GM18873 (cell line): Measurements from ENCODE around the gene CARD14.
"Not testable (repeated sequence)": the region's sequence is repeated elsewhere in the genome, so short reads cannot be mapped to it uniquely, and the experiment has no call there.

Source experiments
- ATAC-seq: cut with Tn5 transposase; IDR thresholded peaks from one replicate; pipeline ENCODE4 v1.9.1; 2021; ENCODE audit warnings: mild to moderate bottlenecking, moderate library complexity, moderate number of reproducible peaks; ENCODE audit not compliant: unreplicated experiment, low FRiP score

CARD14 gene

DNA sequence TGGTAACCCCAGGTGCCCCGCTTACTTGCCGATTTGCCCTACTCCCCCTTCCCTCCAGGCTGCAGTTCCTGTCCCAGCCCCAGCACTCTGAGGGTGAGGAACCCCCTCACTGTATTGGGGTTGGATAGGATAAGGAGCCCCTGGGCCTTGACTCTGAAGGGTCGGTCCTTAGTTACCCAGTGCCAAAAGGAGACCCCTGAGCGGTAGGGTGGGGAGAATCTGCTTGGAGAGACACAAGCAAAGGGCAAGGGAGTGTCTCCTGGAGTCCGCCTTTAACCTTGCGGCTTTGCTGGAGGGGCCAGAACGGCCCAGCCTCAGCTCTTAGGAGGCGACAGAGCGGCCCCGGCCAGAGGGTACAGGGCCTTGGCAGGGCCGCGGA lies 13.0 kb downstream of the CARD14 start:
- no peak for ATAC-seq

DNA sequence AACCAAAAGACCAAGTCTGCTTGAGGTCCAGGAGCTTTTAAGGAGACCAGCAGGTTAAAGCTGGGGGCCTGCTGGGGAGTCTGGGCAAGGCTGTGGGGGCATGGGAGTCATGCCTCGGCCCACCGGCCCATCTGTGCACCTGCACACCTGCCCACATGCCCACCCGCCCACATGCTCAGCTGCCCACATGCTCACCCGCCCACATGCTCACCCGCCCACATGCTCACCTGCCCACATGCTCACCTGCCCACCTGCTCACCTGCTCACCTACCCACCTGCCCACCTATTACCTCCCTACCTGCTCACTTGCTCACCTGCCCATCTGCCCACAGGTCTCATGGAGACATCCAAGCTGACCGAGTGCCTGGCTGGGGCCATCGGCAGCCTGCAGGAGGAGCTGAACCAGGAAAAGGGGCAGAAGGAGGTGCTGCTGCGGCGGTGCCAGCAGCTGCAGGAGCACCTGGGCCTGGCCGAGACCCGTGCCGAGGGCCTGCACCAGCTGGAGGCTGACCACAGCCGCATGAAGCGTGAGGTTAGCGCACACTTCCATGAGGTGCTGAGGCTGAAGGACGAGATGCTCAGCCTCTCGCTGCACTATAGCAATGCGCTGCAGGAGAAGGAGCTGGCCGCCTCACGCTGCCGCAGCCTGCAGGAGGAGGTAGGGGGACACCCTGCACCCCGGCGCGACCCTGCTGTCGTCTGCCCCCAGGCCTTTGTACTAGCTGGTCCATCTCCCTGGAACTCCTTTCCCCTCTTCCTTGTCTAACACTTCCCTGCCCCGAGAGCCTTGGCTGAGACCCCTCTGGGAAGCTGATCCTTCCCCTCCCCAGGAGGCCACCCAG lies 14.0 kb downstream of the CARD14 start:
- no peak for ATAC-seq

DNA sequence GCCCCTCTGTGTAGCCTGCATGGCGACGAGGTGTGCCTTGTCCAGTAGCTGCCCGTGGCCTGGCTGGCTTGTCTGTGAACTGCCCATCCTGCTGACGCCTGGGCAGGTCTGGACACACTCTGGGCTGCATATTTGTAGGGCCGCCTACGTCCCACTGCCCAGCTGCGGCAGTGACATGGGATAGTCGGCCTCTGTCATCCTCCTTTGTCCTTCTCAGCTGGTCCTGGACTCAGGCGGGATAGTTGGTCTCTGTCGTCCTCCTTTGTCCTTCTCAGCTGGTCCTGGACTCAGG lies 14.5 kb downstream of the CARD14 start:
- ATAC-seq = no peak

DNA sequence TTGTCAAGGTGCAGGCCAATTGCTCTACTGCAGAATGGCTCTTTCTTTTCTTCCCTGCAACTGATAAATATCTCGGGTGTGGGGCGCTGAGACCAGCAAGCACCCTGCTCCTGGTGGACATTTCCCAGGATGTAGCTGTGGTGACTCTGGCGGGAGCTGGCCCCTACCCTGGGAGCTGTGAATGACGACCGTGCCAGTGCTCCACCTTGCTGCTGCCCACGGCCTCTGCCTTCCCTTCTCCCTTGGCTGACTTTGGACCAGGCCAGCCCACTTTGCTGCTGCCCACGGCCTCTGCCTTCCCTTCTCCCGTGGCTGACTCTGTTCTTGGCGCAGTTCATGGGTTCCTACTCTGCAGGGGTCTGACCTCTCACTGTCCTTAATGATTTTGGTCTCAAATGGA lies 16.1 kb downstream of the CARD14 start:
- ATAC-seq = no peak

DNA sequence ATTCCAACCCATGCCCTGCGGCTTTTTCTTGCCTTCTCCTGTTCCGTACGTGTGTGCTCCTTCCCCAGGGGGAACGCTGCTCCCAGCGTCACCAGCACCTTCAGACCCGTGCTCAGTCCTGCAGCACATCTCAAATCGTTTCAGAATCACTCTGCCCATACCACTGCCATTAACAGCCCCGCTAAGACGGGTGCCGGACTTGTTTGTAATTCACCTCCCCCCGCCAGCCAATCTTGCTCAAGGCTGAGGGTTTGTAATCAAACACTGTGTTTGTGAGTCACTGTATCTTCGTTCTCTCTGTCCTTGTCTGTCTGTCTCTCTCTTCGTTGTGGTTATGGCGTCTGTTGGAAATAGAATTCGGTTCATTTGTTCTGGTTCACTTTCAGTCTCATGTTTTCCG lies 17.3 kb downstream of the CARD14 start:
- ATAC-seq = no peak

DNA sequence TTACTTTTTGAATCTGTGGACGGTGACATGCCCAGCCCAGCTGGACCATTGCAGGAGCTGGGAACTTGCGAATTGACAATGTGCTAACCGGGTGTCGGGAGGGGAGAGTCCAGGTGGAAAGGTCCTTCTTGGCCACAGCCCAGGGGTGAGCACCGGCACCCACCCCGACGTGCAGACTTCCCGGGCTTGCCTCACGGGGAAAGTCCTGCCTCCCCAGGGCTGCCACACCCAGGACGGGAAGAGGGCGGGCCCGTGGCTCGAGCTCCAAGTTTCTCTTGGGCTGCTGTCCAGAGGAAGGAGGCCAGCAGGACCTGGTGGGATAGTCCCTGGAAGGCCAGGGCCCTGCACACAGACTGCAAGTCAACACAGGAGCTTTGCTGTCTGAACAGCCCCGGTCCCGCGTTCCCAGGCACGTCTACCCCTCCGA lies 17.7 kb downstream of the CARD14 start:
- no peak for ATAC-seq

DNA sequence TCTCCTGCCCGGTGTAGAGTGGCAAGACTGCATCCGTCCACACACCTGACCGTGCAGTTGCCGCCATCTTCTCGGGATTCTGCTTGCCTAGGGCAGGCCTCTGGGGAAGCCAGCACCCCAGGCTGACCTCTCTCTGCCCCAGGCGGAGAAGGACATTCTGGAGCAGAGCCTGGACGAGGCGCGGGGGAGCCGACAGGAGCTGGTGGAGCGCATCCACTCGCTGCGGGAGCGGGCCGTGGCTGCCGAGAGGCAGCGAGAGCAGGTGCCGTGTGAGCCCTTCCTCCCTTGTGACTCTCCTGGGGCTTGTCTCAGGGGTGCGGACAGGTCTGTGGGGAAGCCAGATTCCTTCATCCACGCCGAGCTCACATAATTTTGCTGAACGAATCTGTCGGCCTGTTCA lies 19.8 kb downstream of the CARD14 start:
- no peak for ATAC-seq

DNA sequence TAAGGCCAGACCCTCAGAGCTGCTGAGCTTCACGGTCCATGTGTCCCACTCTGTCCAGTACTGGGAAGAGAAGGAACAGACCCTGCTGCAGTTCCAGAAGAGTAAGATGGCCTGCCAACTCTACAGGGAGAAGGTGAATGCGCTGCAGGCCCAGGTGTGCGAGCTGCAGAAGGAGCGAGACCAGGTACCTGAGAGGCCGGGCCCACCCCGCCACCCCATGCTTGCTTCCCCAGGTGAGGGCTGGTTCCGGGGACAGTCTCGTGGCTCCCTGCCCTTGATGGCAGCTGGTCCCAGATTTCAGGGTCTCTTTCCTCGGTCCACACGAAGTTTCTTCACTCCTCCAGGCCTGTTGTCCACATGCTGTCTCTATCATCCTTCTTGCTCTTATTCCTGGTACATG lies 20.9 kb downstream of the CARD14 start:
- no peak for ATAC-seq

DNA sequence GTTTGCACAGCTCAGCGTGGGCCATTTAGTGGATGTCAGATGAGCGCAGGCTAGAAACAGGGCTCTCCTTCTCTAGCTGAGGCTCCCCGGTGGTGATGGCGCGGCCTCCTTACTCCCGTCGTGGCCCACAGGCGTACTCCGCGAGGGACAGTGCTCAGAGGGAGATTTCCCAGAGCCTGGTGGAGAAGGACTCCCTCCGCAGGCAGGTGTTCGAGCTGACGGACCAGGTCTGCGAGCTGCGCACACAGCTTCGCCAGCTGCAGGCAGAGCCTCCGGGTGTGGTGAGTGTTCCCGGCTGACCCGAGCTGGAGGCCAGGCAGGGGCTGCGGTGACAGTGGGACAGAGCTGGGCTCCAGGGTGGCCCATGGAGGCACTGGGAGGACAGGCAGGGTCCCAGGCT lies 21.4 kb downstream of the CARD14 start:
- ATAC-seq = no peak

DNA sequence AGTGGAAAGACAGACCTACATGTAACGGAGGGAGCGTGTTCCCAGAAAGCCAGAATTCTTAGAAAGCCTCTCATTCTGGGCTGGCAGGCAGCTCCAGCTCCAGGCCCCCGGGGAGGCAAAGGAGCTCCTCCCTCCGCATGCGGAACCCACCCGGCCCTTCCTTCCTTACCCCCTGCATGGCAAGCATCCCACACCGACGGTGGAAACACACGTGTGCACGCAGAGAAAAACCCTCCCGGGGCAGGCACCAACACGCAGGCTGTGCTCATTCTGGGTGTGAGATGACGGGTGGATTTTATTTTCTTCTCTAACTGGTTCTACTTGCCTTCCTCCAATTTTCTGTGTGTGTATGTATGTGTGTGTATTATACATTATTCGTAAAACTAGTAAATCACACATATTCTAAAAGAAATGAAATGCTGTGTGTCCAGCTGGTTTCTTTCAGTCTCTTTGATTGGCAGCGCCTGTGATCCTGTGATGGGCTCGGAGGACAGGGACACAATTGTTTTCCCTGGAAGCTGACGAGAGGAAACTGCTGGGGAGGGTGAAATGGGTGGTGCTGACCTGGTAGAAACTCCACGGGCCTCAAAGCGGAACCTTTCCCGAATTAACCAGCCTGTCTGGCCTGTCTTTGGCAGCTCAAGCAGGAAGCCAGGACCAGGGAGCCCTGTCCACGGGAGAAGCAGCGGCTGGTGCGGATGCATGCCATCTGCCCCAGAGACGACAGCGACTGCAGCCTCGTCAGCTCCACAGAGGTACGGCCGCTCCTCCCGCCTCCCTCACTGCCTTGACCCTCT lies 22.2 kb downstream of the CARD14 start:
- no peak for ATAC-seq

DNA sequence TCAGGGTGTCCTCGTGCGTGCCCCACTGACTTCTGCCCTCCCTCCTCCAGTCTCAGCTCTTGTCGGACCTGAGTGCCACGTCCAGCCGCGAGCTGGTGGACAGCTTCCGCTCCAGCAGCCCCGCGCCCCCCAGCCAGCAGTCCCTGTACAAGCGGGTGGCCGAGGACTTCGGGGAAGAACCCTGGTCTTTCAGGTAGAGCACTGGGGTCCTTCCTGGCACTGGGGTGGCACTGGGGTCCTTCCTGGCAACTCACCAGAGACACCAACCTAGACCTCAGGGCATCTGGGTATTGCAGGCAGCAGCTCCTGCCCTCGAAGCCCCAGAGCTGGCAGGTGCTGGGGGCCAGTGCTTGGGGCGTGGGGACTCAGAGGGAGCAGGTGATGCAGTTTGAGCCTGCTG lies 25.3 kb downstream of the CARD14 start:
- no peak for ATAC-seq

DNA sequence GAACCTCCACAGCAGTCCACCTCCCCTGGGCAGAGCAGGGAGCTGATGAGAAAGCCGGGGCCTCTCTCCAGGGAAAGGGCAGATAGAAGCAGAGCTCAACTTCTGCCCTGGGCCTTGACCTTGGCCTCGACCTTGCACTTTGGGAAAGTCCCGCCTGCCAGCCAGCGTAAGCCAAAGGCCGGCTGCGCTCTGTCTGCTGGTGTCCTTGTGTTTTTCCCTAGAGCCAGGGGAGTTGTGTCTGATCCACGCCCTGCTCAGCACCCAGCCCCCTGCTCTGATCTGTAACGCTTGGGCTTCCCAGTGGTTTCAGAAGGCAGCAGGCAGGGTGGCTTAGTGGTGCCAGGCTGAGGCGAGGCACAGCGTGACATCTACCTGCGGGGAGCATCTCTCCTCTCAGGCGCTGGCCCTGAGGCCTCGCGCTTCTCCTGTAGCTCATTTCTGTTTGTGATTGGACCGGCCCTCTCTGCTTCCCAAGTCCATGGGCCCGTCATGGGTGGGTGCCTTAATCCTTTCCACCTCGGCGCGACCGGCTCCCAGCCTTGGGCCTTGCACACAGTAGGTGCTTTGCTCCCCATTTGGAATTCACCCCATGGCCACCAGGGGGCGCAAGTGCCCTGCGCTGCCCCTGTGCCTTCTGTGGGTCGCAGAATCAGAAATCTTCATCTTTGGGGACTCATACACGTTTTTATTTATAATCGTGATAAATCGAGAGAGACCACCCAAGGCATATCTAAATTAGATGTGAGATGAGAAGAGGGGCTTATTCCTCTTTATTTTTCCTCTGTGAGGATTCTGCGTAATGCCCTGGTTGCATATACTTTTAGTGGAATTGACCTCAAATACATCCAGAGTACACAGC lies 26.1 kb downstream of the CARD14 start:
- no peak for ATAC-seq

DNA sequence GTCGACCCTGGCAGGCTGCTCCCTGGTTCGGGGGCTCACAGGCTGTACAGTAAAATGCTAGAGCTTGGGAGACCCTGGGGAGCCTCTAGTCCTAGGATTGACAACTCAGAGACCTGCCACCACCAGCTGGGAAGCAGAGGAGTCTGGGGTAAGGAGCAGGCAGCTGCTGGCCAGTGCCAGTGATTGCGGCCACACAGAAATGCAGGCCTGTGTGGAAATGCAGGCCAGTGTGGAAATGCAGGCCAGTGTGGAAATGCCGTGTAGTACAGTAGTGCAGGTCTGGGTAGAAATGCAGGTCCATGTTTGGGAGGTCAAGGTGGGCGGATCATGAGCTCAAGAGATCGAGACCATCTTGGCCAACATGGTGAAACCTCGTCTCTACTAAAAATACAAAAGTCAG lies 26.8 kb downstream of the CARD14 start:
- no peak for ATAC-seq

DNA sequence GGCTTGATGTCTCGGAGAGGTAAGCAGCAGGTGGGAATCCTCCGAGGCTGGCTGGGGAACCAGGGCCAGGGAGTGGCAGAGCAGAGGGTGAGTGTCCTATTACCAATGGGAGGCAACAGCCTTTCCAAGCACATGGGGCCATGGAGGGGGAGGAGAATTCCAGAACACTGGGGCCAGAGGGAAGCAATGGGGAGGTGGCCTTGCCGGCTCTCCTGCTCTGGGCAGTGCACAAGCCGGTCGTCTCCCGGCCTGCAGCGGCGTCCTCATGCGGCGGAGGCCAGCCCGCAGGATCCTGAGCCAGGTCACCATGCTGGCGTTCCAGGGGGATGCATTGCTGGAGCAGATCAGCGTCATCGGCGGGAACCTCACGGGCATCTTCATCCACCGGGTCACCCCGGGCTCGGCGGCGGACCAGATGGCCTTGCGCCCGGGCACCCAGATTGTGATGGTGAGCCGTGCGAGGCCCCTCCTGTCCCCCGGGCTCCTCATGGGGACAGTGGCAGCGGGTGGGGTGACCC lies 28.4 kb downstream of the CARD14 start:
- ATAC-seq = no peak

DNA sequence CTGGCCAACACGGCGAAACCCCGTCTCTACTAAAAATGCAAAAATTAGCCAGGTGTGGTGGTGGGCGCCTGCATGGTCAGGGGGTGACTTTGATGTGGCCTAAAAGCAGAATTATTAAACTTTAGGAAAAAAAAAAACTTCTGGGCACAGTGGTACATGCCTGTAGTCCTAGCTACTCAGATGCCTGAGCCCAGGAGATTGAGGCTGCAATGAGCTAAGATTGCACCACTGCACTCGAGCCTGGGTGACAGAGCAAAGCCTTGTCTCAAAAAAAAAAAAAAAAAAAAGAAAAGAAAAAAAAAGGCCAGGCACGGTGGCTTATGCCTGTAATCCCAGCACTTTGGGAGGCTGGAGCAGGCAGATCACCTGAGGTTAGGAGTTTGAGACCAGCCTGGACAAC lies 29.5 kb downstream of the CARD14 start:
- not testable (repeated sequence) for ATAC-seq

DNA sequence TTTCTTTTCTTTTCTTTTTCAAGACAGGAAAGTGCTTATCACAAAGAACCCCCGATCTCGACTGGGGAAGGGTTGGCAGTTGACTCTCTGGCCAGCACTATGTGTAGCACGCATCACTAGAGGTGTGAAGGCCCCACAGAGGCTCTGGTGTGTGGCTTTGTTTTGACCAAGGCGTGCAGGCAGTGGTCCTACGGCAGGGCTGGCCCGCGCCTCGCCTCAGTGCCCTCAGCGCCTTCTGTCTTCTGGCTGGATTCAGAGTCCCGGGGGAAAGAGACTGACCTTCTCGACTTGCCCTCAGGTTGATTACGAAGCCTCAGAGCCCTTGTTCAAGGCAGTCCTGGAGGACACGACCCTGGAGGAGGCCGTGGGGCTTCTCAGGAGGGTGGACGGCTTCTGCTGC lies 31.6 kb downstream of the CARD14 start:
- ATAC-seq = no peak

DNA sequence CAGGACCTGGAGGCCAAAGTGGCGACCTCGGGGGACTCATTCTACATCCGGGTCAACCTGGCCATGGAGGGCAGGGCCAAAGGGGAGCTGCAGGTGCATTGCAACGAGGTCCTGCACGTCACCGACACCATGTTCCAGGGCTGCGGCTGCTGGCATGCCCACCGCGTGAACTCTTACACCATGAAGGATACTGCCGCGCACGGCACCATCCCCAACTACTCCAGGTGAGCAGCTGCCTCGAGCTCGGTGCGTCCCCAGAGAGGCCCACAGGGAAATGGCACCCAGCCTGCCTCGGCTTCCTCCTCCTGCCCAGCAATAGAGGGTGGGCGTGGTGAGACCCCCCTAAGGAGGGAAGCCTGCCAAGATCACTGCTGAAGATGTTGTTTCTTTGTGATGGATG lies 32.4 kb downstream of the CARD14 start:
- ATAC-seq = no peak

DNA sequence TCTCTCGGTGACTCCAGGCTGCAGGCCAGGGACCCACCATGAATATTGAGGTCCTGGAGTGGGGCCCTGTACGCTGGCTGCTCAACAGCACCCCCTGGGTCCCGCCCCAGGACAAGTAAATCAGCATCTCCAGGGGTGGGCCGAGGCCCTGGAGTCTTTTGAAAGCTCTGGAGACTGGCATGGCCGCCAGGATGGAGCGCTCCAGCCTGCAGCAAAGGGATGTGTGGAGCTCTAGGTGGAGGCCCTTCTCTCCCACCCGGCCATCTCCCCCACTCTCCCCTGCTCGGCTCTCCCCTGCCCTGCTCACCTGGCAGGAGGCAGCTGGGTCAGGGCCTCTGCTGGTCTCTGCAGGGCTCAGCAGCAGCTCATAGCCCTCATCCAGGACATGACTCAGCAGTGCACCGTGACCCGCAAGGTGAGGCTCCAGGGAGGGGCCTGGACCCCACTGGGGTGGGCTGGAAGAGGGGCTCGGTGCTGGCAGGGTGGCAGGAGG lies 33.7 kb downstream of the CARD14 start:
- ATAC-seq = no peak

DNA sequence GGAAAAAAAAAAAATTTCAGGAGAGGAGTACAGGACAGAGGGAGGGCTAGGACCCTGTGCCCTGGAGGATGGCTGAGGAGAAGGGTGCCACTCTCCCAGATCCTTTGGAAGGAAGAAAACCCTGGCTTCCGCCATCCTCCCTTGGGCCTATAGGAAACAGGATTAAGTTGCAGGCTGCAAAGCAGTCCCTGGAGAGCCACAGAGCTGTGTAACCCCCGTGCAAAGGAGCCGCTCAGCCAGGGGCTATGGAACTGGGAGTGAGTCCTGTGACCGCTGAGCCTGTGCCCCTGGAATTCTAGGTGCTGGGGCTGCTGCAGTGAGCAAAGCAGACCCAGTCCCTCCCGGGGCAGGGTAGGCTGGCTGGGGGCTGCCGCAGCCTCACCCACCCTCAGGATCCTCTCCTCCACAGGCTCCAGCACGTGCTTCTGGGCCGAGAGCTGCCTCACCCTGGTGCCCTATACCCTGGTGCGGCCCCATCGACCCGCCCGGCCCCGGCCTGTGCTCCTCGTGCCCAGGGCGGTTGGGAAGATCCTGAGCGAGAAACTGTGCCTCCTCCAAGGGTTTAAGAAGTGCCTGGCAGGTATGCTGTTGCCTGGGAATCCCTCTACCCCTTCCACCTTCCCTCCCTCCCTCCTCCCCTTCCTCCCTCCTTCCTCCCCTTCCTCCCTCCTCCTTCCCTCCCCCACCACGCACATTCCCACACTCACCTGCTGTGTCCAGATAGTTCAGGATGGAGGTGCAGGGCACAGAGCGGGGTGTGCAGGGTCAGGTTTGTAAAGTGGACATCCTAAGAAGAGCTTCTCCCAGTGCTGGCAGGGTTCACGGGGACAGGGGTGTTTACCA lies 35.0 kb downstream of the CARD14 start:
- ATAC-seq = no peak

DNA sequence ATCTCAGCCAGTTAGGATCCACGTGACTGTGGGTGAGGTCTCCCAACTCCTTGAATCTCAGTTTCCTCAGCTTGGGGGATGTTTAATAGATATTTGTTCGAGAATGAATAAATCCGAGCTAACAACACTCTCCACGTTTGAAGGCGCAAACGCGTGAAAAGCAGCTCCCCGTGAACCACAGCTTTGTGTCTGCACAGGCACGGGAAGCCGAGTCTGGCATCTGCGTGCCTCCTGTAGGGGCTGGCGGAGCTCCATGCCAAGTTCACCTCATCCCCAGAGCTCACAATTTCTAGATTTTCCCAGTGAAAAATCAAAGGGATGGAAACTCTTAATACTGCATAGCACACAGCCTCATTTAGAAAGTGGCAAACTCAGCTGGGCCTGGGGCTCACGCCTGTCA lies 36.0 kb downstream of the CARD14 start:
- ATAC-seq = no peak
